ENCODE data around the gene ELP5.

Gene ELP5

DNA sequence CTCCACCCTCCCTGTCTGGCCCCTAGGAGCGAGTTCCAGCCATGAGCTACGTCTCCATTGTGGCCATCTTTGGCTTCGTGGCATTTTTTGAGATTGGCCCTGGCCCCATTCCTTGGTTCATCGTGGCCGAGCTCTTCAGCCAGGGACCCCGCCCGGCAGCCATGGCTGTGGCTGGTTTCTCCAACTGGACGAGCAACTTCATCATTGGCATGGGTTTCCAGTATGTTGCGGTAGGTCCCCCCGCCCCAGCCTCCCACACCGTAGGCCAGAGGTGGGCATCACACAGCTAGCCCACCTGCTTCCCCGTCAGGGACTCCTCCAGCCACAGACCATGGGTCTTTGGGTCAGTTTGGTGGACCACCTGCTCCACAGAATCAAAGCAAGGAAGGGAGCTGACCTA is 33.7 kb downstream of the ELP5 start:
- no peak for DNase-seq (ENCODE audit: low read depth in 2 of 2)

DNA sequence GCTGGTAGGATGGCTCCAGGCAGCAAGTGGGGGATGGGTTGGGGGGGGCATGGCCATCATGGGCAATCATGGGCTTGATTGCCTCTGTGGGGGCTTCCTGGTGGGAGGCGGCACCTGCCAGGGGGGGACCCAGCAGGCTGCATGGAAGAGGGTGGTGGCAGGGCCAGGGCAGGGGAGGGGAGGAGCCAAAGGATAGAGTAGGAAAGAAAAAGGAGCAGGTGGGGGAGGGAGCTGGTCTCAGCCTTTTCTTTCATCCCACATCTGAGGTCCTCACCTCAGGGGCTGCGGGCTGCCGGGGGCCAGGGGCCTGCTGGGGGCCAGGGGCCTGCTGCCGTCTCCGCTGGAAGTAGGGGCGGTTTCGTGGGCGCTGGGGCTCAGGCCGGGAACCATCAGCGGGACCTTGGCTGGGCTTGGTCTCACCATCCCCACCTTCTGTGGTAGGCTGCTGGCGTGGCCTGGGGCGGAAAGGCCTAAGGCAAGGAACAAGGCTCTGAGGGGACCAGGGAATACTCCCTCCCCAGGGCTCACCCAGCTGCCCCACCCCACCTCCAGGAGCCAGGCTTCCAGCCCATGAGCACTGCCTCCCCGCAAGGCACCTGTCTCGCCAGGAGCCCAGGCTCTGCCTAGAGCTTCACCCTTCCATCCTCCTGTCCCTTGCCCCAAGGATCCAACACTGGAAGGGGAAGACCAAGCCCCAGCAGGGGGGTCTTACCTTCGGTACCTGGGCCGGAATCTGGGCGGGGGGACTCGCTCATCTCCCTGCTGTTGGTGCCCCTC is 37.4 kb downstream of the ELP5 start:
- no peak for DNase-seq (ENCODE audit: low read depth in 2 of 2)

DNA sequence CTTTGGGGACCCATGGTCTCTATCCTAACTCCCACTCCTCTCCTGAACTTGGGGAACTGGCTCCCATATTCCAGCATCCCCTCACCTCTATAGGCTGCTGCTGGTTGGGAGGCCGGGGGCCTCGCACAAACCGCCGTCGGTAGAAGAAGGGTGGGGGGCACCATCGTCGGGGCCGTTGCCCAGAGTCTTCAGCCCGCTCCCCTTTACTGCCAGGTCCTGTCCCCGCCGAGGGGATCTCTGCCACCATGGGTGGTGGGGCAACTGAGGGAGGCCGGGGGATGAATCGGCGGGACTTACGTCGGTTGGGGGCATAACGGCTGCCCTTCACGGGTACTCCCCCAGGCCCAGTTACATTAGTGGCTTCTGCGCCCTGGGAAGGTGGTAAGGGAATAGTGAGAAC is 38.2 kb downstream of the ELP5 start:
- DNase-seq (ENCODE audit: low read depth in 2 of 2) = no peak

DNA sequence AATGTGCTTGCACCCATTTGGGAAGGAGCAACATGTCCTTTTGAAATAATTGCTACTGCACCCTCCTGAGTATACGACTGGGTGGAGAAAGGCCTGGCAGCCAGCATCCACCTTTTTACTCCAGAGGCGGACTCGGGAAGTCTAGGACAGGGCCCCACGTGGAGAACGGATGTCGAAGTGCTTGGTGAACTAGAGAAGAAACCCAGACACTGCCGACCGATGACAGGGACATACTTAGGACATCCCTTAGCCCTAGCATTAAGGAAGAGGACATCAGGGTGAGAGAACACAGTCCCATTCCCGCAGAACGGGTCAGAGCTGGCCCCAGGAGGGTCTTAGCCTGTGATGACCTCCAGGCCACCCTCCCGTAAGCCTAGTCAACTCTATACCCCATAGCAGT is 38.7 kb downstream of the ELP5 start:
- DNase-seq (ENCODE audit: low read depth in 2 of 2) = no peak

DNA sequence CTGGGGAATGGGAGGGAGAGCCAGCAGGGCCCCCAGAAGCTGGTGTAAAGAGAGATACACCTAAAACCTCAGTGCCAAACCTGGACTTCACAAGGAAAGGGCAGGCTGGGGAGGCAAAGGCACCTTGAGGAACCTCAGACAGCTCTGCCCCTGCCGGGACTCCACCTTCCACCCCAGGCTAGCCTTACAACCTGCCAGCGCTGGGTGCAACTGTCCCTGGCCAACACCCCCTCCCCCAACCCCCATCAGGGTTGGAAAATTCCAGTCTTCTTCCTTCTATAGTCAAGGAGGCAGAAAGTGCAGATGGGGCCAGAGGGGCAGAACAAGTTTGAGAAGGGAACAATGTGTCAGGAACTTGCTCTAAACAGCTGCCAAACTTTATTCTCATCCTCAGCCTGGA is 40.2 kb downstream of the ELP5 start:
- no peak for DNase-seq (ENCODE audit: low read depth in 2 of 2)

DNA sequence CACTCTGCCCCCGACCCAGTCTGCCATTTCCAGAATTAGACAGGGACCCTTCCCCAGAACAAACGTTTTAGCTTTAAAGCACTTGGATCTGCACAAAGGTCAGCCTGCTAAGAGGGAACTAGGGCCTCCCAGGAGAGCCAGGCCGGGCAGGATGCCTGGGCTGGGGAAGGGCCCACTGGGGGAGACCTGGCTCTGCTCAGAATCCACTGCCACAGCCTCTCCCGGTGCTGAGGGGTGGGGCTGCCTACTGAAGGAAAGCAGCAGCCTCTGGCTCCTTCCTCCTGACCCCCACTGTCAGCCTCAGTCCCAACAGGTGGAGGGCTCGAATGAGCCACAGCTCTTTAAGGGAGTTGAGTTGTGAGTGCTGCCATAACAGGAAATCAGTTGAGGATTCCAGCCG is 40.7 kb downstream of the ELP5 start:
- no peak for DNase-seq (ENCODE audit: low read depth in 2 of 2)

DNA sequence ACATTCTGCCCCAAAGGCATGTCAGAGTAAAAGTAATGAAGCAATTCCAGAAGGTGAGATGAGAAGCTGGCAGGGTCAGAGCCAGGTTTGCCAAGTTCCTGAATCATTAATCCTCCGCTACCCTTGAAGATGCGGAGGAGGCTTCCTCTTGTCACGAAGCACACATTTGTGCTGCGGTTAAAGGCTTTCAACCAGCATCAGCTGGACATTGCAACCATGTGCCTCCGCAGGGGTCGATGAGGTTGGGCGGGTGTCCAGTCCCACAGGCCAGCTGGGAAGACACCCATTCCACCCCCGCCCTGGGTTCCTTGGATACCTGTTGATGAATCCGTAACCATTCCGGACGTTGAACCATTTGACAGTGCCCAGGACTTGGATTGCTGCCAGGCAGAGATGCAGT is 41.1 kb downstream of the ELP5 start:
- DNase-seq (ENCODE audit: low read depth in 2 of 2) = no peak

DNA sequence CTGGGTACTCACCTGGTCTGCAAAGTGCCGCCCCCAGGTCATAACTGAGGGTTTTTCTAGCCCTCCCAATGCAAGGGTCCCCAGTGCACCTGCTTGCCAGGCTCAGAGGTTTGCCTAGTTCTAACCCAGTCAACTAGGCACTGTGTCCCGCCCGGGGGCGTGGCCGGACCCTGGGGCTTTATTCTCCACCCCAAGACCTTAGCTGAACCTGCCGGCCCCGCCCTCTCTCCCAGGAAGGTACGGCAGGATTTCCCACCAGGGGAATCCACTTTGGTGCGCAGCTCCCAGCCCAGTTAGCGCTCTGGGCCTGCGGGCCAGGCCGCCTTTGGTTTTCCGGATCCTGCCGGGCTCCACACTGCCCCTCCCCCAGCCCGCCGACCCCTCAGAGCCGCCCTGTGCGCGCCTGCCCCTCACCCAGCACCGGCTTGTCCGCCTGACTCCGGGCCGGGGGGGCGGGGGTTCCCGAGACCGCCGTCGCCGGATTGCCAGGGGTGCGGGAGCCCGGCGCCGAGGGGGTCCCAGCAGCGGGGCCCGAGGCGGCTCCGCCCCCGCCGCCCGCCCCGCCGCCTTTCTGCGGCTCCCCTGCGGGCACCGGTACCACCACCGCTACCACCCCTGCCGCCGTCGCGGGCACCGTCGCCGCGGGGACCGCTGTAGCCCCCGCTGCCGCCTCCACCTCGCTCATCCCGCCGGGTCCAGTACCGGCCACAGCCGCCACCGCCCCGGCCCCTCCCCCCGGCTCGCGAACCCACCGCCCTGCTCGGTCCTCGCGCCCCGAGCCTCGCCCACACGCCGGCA is 42.0 kb downstream of the ELP5 start:
- DNase-seq (ENCODE audit: low read depth in 2 of 2) = no peak

DNA sequence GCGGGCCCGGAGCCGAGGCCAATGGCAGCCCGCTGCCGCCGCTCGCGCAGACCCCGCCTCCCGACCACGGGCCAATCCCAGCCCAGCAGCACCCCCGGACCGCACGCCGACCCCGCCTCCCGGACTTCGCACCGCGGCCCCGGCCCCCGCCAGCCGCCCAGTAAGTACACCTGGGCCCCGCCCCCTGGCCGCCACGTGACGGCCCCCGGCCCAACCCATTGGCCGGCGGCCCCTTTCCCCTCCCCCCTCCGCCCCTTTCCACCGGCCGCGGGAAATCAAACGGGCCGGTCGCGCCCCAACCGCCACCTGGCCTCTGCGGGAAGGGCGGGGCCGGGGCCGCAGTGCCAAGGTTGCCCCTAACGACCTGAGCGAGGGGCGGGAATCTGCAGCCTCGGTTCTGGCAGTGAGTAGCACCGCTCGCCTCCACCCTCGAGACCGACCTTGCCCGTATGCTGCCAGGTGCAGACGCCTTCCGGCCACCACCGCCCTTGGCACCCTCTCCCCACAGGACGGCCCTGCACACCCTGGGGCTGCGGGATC is 42.7 kb downstream of the ELP5 start, which contains the start of gene YBX2:
Gene YBX2, minus strand, starts transcription at position 26 of the 540 bp plus-strand sequence. CDS start 139 bp downstream, outside the sequence.
- DNase-seq (ENCODE audit: low read depth in 2 of 2) = peak in 1 of 2 donors; percentile 41

DNA sequence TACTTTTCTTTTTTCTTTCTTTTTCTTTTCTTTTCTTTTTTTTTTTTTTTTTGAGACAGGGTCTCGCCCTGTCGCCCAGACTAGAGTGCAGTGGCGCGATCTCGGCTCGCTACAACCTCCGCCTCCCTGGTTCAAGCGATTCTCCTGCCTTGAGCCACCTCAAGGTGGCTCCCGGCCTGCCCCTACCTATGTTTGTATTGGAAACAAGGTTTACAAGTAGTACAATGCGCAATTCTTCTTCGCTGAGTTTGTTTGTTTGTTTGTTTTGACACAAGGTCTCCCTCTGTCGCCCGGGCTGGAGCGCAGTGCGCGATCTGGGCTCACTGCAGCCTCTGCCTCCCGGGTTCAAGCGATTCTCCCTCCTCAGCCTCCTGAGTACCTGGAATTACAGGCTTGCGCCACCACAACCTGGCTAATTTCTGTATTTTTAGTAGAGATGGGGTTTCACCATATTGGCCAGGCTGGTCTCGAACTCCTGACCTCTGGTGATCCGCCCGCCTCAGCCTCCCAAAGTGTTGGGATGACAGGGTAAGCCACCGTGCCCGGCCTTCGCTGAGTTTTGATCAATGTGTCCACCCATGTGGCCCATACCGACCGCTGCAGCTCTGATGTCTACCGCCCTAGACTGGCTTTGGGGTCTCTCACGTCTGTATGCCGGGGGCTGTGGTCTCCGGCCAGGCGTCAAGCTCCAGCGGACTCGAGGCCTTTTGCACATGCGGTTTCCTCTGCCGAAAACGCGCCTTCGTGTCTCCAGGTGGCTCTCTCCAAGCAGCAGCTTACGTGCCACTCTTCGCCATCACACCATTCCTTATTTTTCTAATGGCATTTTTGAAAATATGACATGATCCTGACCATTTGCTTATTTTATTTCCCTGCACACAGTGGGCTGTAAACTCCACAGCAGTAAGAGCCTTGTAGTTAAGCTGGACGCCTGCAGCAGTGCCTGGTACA is 43.5 kb downstream of the ELP5 start:
- no peak for DNase-seq (ENCODE audit: low read depth in 2 of 2)

DNA sequence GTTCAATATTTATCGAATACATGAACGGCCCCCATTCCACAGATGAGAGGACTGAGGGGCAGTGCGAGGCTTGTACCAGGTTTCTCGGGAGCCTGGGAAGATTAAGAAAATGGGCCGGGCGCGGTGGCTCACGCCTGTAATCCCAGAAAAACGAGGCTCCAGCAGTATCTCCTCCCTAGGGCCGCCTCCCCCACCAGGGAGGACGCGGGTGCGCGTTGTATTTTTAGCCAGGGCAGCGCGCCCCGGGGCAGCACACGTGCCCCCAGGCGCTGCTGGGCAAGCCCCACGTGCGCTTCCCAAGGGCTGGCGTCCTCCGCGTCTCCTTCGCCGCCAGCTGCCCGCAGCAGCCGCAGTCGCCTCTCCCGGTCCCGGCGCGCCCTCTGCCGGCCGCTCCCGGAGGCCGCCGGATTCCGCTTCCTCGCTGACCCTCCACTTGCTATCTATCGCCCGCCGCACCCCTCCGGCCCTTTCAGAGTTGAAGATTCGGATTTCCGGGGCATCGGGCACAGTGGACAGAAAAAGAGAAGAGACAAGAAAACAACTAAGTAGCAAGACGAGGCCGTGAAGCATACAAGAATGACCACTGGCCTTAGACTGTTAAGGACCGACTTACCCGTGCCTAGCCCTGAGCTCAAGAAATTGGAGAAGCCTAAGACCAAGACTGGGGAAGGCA is 44.3 kb downstream of the ELP5 start:
- DNase-seq (ENCODE audit: low read depth in 2 of 2) = peak; percentile 37 to 49

DNA sequence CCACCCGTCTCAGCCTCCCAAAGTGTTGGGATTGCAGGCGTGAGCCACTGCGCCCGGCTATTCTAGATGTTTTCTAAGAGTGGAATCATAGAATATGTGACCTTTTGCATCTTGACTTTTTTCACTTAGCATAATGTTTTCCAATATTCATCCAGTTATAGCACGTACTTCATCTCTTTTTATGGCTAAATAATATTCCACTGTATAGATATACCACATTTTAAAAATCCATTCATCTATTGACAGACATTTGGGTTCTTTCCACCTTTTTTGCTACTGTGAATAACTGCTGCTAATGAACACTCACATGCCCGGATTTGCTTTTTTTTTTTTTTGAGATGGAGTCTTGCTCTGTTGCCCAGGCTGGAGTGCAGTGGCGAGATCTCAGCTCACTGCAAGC is 52.2 kb downstream of the ELP5 start:
- DNase-seq (ENCODE audit: low read depth in 2 of 2) = no peak

DNA sequence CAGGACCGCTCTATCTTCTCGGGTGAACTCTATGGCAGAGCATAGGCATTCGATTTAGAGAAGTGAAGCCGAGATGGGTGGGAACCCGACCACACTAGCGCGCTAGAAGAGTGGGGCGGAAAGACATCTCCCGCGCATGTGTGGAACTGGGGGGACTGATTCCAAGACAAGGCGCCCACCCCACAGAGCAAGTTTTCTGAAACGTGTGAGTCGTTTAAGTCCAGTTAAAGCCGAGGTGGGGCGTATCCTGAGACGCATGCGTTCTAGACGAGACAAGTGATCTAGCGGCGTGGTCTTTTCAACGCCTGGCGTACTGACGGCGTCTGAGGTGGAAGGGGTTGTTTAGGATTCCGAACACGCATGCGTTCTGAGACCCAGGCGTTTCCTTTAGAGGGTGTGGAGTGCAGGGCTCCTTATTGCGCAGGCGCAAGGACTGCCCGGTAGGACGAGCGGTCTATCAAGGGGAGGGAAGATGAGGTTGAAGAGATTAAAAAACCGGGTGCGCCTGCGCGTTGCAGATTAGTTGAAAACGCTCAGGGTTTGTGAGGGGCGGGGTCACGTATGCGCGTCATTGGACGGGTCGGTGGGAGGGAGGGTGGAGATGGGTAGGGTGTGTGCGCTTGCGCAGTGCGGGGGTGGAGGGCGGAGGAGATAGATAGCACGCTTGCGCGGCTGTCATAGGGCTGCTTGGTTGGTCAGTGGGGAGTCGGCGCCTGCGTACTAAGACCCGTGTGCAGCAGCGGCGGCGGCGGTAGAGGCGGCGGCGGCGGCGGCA is 55.1 kb downstream of the ELP5 start, which contains the start of gene EIF5A:
Gene EIF5A, plus strand, starts transcription at position 718 of the 775 bp plus-strand sequence. CDS start 2,008 bp downstream, outside the sequence.
- DNase-seq (ENCODE audit: low read depth in 2 of 2) = peak; percentile 100

DNA sequence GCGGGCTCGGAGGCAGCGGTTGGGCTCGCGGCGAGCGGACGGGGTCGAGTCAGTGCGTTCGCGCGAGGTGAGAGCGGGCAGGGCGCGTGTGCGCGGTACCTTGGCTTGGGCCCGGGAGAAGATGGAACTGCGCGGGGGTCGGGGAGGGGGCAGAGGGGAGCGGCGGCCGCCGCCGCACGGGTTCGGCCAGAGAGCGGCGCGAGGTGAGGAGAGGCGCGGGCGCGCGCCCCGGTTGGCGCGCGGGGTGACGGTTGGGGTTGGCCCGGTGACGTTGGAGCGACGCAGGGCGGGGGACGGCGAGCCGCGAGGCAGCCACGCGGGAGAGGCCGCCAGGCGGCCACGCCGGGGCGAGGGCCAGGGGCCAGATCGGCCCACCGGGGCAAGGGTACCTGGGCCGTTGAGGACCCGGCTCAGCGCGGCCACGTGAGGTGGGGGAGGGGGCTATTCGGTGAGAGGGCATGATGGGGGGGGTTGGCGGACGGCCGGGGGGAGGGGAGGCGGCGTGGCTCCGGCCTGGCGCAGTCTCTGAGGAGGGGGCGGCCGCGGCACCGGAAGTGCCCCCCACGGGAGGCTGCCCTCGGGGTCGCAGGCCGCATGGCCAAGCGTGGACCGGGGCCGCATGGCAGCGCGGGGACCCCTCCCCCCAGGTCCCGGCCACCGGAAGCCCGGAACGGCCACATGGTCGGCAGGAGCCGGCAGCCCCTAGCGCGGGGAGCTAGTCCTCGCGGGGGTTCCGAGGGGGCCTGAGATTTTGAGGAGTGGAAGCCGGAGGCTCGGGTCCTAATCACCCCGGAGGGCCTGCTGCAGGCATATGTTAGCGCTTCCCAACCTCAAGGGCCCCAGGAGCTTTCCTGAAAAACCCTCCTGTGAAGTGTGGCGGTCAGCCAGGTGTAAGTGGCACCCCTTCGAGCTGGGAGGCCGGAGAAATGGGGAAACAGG is 55.9 kb downstream of the ELP5 start:
- DNase-seq (ENCODE audit: low read depth in 2 of 2) = no peak

DNA sequence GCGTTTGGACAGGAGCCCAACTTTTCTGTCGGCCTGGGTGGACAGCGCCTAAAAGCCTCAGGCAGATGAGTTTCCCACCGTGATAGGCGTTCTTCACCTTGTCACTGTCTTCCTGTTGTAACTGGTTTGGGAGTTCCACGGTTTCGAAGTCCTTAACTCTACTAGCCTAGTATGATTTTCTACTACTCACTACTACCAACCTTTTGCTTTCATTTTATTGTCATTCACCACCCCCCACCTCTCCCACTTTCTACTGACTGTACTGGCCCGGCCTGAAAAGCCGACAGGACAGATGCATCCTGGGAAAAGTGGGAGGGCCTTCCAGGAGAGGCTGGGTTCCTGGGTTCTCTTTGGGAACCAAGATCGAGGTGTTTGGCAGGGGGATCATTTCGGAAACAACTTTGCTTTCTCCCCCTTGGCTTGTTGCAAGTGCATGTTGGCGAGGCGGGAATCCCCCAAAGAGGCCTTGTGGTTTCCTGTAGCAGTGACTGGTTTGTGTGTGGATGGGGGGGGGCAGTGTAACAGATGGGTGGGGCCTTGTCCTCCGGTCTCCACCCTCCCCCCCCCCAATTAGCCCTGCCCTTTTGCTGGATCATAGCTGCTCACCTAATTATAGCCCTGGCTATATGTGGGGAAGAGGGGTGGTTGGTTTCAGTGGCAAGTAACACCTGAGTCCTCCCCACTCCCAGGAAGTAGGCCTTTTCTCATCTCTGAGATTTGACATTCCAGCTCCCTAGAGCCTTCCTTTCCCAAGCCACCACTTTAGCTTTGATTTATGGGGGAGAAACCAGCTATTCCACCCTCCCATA is 56.8 kb downstream of the ELP5 start:
- DNase-seq (ENCODE audit: low read depth in 2 of 2) = peak; percentile 65 to 67

Data from stimulated activated CD8-positive, alpha-beta memory T cell treated with anti-CD3 and anti-CD28 coated beads, Interleukin-7, amount 100 ng/mL, for 1 hour (primary cell).